Esophagus squamous epithelium (tissue), 5 donors: ENCODE data around the gene HS2ST1. TPM values are rescaled to one million over a fixed set of nuclear protein-coding genes. Genes with fewer than 3 reads are reported as not detected.

Experiments used
- DNase-seq: peaks from one replicate; lab custom pipeline; 2025; lab: John Stamatoyannopoulos, UW
- H3K27ac ChIP-seq, 4 donors: fragments of 200-600 bp; sonication (generic); one replicate each; pipeline ENCODE4 v1.5.1; 2016 to 2019; ENCODE audit warnings: mild to moderate bottlenecking in 1 of 4
- H3K27me3 ChIP-seq, 4 donors: fragments of 200-600 bp; sonication (generic); 1 replicate in 3 of 4; 2 replicates in 1 of 4; pipeline versions ENCODE4 v1.5.1 to v1.6.0; 2017 to 2021; ENCODE audit warnings: antibody characterized with exemption in 1 of 4
- H3K36me3 ChIP-seq, 3 donors: fragments of 200-600 bp; sonication (generic); one replicate each; pipeline ENCODE4 v1.5.1; 2016 to 2019
- H3K4me1 ChIP-seq, 3 donors: fragments of 200-600 bp; sonication (generic); one replicate each; pipeline ENCODE4 v1.5.1; 2017 to 2019
- H3K4me3 ChIP-seq, 4 donors: fragments of 200-600 bp; sonication (generic); 1 replicate in 3 of 4; 2 replicates in 1 of 4; pipeline ENCODE4 v1.5.1; 2016 to 2019; ENCODE audit warnings: mild to moderate bottlenecking in 2 of 4, moderate library complexity in 1 of 4
- H3K9me3 ChIP-seq, 3 donors: fragments of 200-600 bp; sonication (generic); one replicate each; pipeline ENCODE4 v1.5.1; 2016 to 2019
- CTCF ChIP-seq, 6 experiments: fragments of 450-650 bp in 4 of 6; fragments of 200-600 bp in 2 of 6; sonication (generic) in 2 of 6; IDR thresholded peaks; one replicate each; pipeline ENCODE4 v1.5.1; 2016 to 2019; ENCODE audit warnings: antibody characterized with exemption in 6 of 6, mild to moderate bottlenecking in 4 of 6, moderate library complexity in 4 of 6
- POLR2A ChIP-seq, 4 donors: fragments of 450-650 bp; IDR thresholded peaks; one replicate each; pipeline ENCODE4 v1.6.1; 2017; ENCODE audit warnings: antibody characterized with exemption in 4 of 4, mild to moderate bottlenecking in 4 of 4, moderate library complexity in 3 of 4
- WGBS, 2 donors: methylation state at CpG; one replicate each; pipeline ENCODE4 v1.1.5; 2018; 5-methylcytosine and 5-hydroxymethylcytosine counted together
- intact Hi-C: fragments of 100-400 bp; cut with DNase I; formaldehyde crosslinking; loops from one replicate; pipeline ENCODE4 v1.15.0; 2022
- total RNA-seq, 4 donors: library from RNA; depleted of rRNA; stranded (reverse); fragments of >200 nt; gene quantifications; one replicate each; pipeline ENCODE4 v1.1.0, GENCODE V29; 2016
- donor health status: DM: yes; HTN: yes; CAD: no.

HS2ST1 gene
- total RNA-seq, 4 donors from 2014 or later = 5.3 to 10.5 (median 9.1) TPM

DNA sequence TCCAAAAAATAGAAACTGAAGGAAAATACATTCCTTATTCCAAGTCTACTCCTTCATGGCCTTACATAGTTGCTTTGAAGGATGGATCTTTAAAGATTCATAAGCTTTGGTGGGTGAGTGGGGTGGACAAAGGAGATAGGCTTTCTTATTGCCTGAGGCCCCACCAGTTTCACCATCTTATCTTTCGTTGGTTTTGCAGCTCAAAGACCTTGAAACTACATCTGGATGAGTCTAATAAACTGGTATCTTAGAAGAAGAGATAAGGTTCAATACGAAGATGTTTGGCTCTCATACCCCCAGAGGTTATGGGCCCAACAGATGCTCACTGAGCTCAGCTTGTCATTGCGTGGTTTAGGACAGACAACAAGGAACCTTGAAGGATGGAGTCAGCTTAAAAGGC lies 201.5 kb downstream of the HS2ST1 start:
- 77 to 83% methylated on average over 3 of the region's 3 CpGs for WGBS, 2 donors
- H3K36me3 ChIP-seq = no peaks in the 10 kb centered on the region
- TF ChIP-seq POLR2A (IDR thresholded peaks at IDR 0.05) = no peak
- TF ChIP-seq CTCF (IDR thresholded peaks at IDR 0.05) = no peak
- no peak for DNase-seq
- H3K9me3 ChIP-seq = no peaks in the 10 kb centered on the region
- no peaks in the 10 kb centered on the region for H3K27me3 ChIP-seq
- intact Hi-C loops = no loop called here
- no peak overlapping the region for H3K4me3 ChIP-seq
- H3K27ac ChIP-seq = no peak overlapping the region
- H3K4me1 ChIP-seq = no peaks in the 10 kb centered on the region

GRCh38 chr1:87117761-87118368 lies 203.4 kb downstream of the HS2ST1 start:
- DNase-seq = no peak
- no peaks in the 10 kb centered on the region for H3K9me3 ChIP-seq
- TF ChIP-seq POLR2A (IDR thresholded peaks at IDR 0.05) (no peak), CTCF (IDR thresholded peaks at IDR 0.05) (no peak)
- no peaks in the 10 kb centered on the region for H3K27me3 ChIP-seq
- 80 to 83% methylated on average over 7 of the region's 7 CpGs for WGBS, 2 donors
- H3K4me3 ChIP-seq = no peak overlapping the region
- no peaks in the 10 kb centered on the region for H3K4me1 ChIP-seq
- H3K36me3 ChIP-seq = no peaks in the 10 kb centered on the region
- no peak overlapping the region for H3K27ac ChIP-seq
- intact Hi-C loops = no loop called here

DNA sequence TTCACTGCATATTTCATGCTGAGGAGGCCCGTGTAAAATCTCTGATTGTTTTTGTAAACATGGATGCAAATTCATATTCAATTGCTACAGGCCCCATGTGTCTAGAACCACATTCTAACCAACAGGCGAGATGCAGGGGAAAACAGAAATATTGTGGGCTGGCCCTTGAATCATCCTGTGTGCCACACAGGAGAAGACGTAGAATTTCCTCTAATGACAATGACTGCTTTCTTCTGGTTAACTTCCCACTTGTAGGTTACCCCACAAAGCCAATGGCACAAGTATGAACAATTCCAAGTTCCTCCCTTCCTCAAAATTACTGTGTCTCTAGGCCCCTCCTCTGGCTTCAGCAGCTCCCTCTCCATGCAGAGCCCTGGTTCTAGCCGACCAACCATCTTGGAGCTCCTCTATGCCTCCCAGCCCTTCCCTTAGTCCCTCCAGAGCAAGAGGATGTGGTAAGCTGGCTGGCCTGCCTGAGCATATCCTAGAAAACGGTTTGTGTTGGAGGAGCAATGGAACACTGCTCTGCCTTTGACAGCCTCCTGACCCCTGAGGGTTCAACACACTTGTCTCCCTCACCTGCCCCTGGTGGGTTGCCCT lies 205.2 kb downstream of the HS2ST1 start:
- no peak overlapping the region for H3K4me3 ChIP-seq
- WGBS, 2 donors = 68 to 75% methylated on average over 5 of the region's 5 CpGs
- intact Hi-C loops = no loop called here
- no peaks in the 10 kb centered on the region for H3K4me1 ChIP-seq
- H3K36me3 ChIP-seq = no peaks in the 10 kb centered on the region
- TF ChIP-seq POLR2A (IDR thresholded peaks at IDR 0.05) = no peak
- TF ChIP-seq CTCF (IDR thresholded peaks at IDR 0.05) = no peak
- no peak for DNase-seq
- H3K9me3 ChIP-seq = no peaks in the 10 kb centered on the region
- H3K27ac ChIP-seq = no peak overlapping the region
- H3K27me3 ChIP-seq = no peaks in the 10 kb centered on the region

DNA sequence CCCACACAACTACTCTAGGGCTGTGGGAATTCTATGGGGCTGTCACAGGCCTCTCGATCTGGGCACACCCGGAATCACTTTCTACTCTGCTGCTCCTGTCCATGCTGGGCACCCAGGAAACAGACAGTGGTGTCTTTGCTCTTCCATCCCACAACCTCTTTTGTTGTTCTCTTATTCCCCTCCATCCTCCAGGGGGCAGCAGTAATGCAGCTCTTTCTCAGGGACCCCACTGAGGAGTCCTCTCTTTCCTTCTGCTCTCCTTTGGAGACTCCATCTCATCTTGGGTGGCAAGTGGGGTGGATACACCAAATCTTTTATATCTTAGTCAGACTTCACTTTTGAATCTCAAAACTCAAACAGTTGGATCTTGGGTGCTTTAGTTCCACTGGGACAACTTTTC lies 206.3 kb downstream of the HS2ST1 start:
- DNase-seq = no peak
- Histone ChIP-seq H3K27me3 (no peaks in the 10 kb centered on the region), H3K9me3 (no peaks in the 10 kb centered on the region), H3K4me3 (no peak overlapping the region), H3K4me1 (no peaks in the 10 kb centered on the region), H3K27ac (no peak overlapping the region), H3K36me3 (no peaks in the 10 kb centered on the region)
- intact Hi-C loops = no loop called here
- 86 to 100% methylated on average over 2 of the region's 2 CpGs for WGBS, 2 donors
- no peak for TF ChIP-seq CTCF (IDR thresholded peaks at IDR 0.05)

GRCh38 chr1:87121711-87122163 lies 207.3 kb downstream of the HS2ST1 start:
- WGBS, 2 donors = 59% methylated on average over 7 of the region's 7 CpGs
- H3K27ac ChIP-seq = no peak overlapping the region

More at GRCh38 chr1:87121711-87122163, 207.3 kb downstream of the HS2ST1 start:
- Histone ChIP-seq H3K9me3 (no peaks in the 10 kb centered on the region), H3K36me3 (no peaks in the 10 kb centered on the region), H3K27me3 (no peaks in the 10 kb centered on the region), H3K4me3 (no peak overlapping the region), H3K4me1 (no peaks in the 10 kb centered on the region)
- TF ChIP-seq POLR2A (IDR thresholded peaks at IDR 0.05) (no peak), CTCF (IDR thresholded peaks at IDR 0.05) (no peak)
- no peak for DNase-seq
- intact Hi-C loops = no loop called here
